IPS-15b (cell line): ENCODE results near the gene MLN.

ENCODE experiments used
- H3K27me3 ChIP-seq: one replicate; pipeline ENCODE4 v1.6.1; 2013; ENCODE audit warnings: low read length; ENCODE audit not compliant: control insufficient read depth, insufficient read depth
- H3K36me3 ChIP-seq: one replicate; pipeline ENCODE4 v1.6.1; 2013; ENCODE audit warnings: low read length; ENCODE audit not compliant: control insufficient read depth, insufficient read depth
- H3K4me1 ChIP-seq: one replicate; pipeline ENCODE4 v1.6.1; 2013; ENCODE audit warnings: mild to moderate bottlenecking, low read length; ENCODE audit not compliant: control insufficient read depth, insufficient read depth
- H3K4me3 ChIP-seq: one replicate; pipeline ENCODE4 v1.5.1; 2013; ENCODE audit warnings: low read depth, low read length
- H3K9ac ChIP-seq: one replicate; pipeline ENCODE4 v1.6.1; 2013; ENCODE audit warnings: low read depth, mild to moderate bottlenecking, low read length
- H3K9me3 ChIP-seq: one replicate; pipeline ENCODE4 v1.6.1; 2013; ENCODE audit warnings: mild to moderate bottlenecking, low read length; ENCODE audit not compliant: control insufficient read depth, insufficient read depth

MLN gene

GRCh38 chr6:33843131-33844121 lies 39.6 kb upstream of the MLN start:
- no peaks in the 10 kb centered on the region for H3K4me1 ChIP-seq
- no peak overlapping the region for H3K9ac ChIP-seq
- H3K27me3 ChIP-seq, result no peaks in the 10 kb centered on the region
- no peak overlapping the region for H3K4me3 ChIP-seq
- H3K9me3 ChIP-seq, result no peaks in the 10 kb centered on the region
- H3K36me3 ChIP-seq, result no peaks in the 10 kb centered on the region

- Histone ChIP-seq H3K9me3 (peaks cover 3% of the 10 kb centered on the region), H3K4me3 (no peak overlapping the region), H3K36me3 (no peaks in the 10 kb centered on the region), H3K27me3 (no peaks in the 10 kb centered on the region), H3K4me1 (no peaks in the 10 kb centered on the region), H3K9ac (no peak overlapping the region)
Measured at GRCh38 chr6:33841868-33842267, 38.1 kb upstream of the MLN start.

GRCh38 chr6:33841070-33841469 lies 37.3 kb upstream of the MLN start:
- no peaks in the 10 kb centered on the region for H3K27me3 ChIP-seq
- H3K4me1 ChIP-seq, result no peaks in the 10 kb centered on the region
- no peaks in the 10 kb centered on the region for H3K36me3 ChIP-seq
- H3K9ac ChIP-seq, result no peak overlapping the region
- H3K4me3 ChIP-seq, result no peak overlapping the region
- peaks cover 3% of the 10 kb centered on the region for H3K9me3 ChIP-seq

- peaks cover 3% of the 10 kb centered on the region for H3K9me3 ChIP-seq
- no peak overlapping the region for H3K9ac ChIP-seq
- H3K27me3 ChIP-seq, result no peaks in the 10 kb centered on the region
- H3K36me3 ChIP-seq, result no peaks in the 10 kb centered on the region
- no peaks in the 10 kb centered on the region for H3K4me1 ChIP-seq
- no peak overlapping the region for H3K4me3 ChIP-seq
Measured at GRCh38 chr6:33840048-33840926, 36.5 kb upstream of the MLN start.

- Histone ChIP-seq H3K27me3 (no peaks in the 10 kb centered on the region), H3K9ac (no peak overlapping the region), H3K4me1 (no peaks in the 10 kb centered on the region), H3K9me3 (peaks cover 3% of the 10 kb centered on the region), H3K36me3 (no peaks in the 10 kb centered on the region), H3K4me3 (no peak overlapping the region)
Measured at GRCh38 chr6:33839399-33840047, 35.7 kb upstream of the MLN start.

- Histone ChIP-seq H3K9ac (no peak overlapping the region), H3K4me1 (no peaks in the 10 kb centered on the region)
Measured at GRCh38 chr6:33838983-33839382, 35.2 kb upstream of the MLN start.

GRCh38 chr6:33837971-33838665 lies 34.3 kb upstream of the MLN start:
- H3K4me3 ChIP-seq, result no peak overlapping the region
- H3K9me3 ChIP-seq, result peaks cover 8% of the 10 kb centered on the region
- H3K4me1 ChIP-seq, result no peaks in the 10 kb centered on the region
- no peaks in the 10 kb centered on the region for H3K27me3 ChIP-seq
- H3K9ac ChIP-seq, result no peak overlapping the region
- no peaks in the 10 kb centered on the region for H3K36me3 ChIP-seq

More at GRCh38 chr6:33838983-33839382, 35.2 kb upstream of the MLN start:
- no peak overlapping the region for H3K4me3 ChIP-seq
- no peaks in the 10 kb centered on the region for H3K27me3 ChIP-seq
- peaks cover 3% of the 10 kb centered on the region for H3K9me3 ChIP-seq
- H3K36me3 ChIP-seq, result no peaks in the 10 kb centered on the region

GRCh38 chr6:33836806-33837469 lies 33.1 kb upstream of the MLN start:
- Histone ChIP-seq H3K9ac (no peak overlapping the region), H3K4me1 (no peaks in the 10 kb centered on the region), H3K27me3 (no peaks in the 10 kb centered on the region), H3K36me3 (no peaks in the 10 kb centered on the region), H3K9me3 (peaks cover 8% of the 10 kb centered on the region), H3K4me3 (no peak overlapping the region)

- H3K27me3 ChIP-seq, result no peaks in the 10 kb centered on the region
- H3K4me1 ChIP-seq, result peaks cover 2% of the 10 kb centered on the region
- H3K9me3 ChIP-seq, result peaks cover 8% of the 10 kb centered on the region
- no peak overlapping the region for H3K4me3 ChIP-seq
- no peaks in the 10 kb centered on the region for H3K36me3 ChIP-seq
- H3K9ac ChIP-seq, result no peak overlapping the region
Measured at GRCh38 chr6:33834401-33835392, 30.9 kb upstream of the MLN start.

- Histone ChIP-seq H3K9me3 (peaks cover 8% of the 10 kb centered on the region), H3K27me3 (no peaks in the 10 kb centered on the region), H3K4me1 (peaks cover 7% of the 10 kb centered on the region), H3K9ac (no peak overlapping the region), H3K4me3 (no peak overlapping the region), H3K36me3 (no peaks in the 10 kb centered on the region)
Measured at GRCh38 chr6:33833599-33833998, 29.8 kb upstream of the MLN start.
